Liver (tissue), 9 donors: ENCODE data around the gene IL1RL1. TPM values are rescaled to one million over a fixed set of nuclear protein-coding genes. Genes with fewer than 3 reads are reported as not detected.

ENCODE experiments used
- DNase-seq: peaks from one replicate; pipeline ENCODE4 v3.0.0-alpha.2; 2017; ENCODE audit warnings: low spot score
- H3K27ac ChIP-seq, 2 donors: one replicate each; pipeline ENCODE4 v1.7.0; 2013; ENCODE audit warnings: inconsistent platforms in 2 of 2, low read length in 2 of 2, control low read depth in 1 of 2, low read depth in 1 of 2, mild to moderate bottlenecking in 1 of 2
- H3K27me3 ChIP-seq, 4 donors: one replicate each; pipeline versions ENCODE4 v1.6.1 to v1.7.0; 2013; ENCODE audit warnings: low read length in 3 of 4, inconsistent platforms in 1 of 4, mild to moderate bottlenecking in 1 of 4, moderate library complexity in 1 of 4; ENCODE audit not compliant: control insufficient read depth in 4 of 4, insufficient read depth in 4 of 4
- H3K36me3 ChIP-seq, 4 donors: one replicate each; pipeline versions ENCODE4 v1.6.1 to v1.7.0; 2013; ENCODE audit warnings: low read length in 3 of 4, mild to moderate bottlenecking in 3 of 4, low read depth in 1 of 4, moderate library complexity in 1 of 4; ENCODE audit not compliant: control insufficient read depth in 4 of 4, insufficient read depth in 3 of 4
- H3K4me1 ChIP-seq, 4 donors: one replicate each; pipeline versions ENCODE4 v1.6.1 to v1.7.0; 2013; ENCODE audit warnings: low read length in 3 of 4, mild to moderate bottlenecking in 3 of 4, moderate library complexity in 1 of 4; ENCODE audit not compliant: control insufficient read depth in 4 of 4, insufficient read depth in 4 of 4
- H3K4me3 ChIP-seq, 3 donors: one replicate each; pipeline versions ENCODE4 v1.6.1 to v1.7.0; 2013; ENCODE audit warnings: low read length in 3 of 3, control low read depth in 1 of 3, low read depth in 1 of 3, mild to moderate bottlenecking in 1 of 3
- H3K9ac ChIP-seq, 2 donors: one replicate each; pipeline ENCODE4 v1.7.0; 2013; ENCODE audit warnings: low read length in 2 of 2, mild to moderate bottlenecking in 2 of 2, moderate library complexity in 2 of 2, control low read depth in 1 of 2, low read depth in 1 of 2
- H3K9me3 ChIP-seq, 4 donors: one replicate each; pipeline versions ENCODE4 v1.6.1 to v1.7.0; 2013; ENCODE audit warnings: low read length in 3 of 4; ENCODE audit not compliant: control insufficient read depth in 4 of 4
- CTCF ChIP-seq: fragments of 150-350 bp; IDR thresholded peaks from 2 replicates; pipeline ENCODE4 v1.5.1; 2017; ENCODE audit warnings: improper control_type of control experiment, low read depth, low read length; ENCODE audit not compliant: missing input control
- EGR1 ChIP-seq, 2 donors: IDR thresholded peaks; 2 replicates each; pipeline ENCODE4 v1.6.1; 2016 to 2018; ENCODE audit warnings: antibody characterized with exemption in 2 of 2, low read depth in 2 of 2
- FOXA1 ChIP-seq: IDR thresholded peaks from 2 replicates; pipeline ENCODE4 v1.6.1; 2016; ENCODE audit warnings: antibody characterized with exemption
- FOXA2 ChIP-seq: IDR thresholded peaks from 2 replicates; pipeline ENCODE4 v1.6.1; 2016; ENCODE audit warnings: antibody characterized with exemption
- GABPA ChIP-seq, 2 donors: IDR thresholded peaks in 1 of 2; conservative IDR thresholded peaks in 1 of 2; 2 replicates each; pipeline ENCODE4 v1.6.1; 2016; ENCODE audit warnings: antibody characterized with exemption in 2 of 2, mild to moderate bottlenecking in 1 of 2, moderate library complexity in 1 of 2
- HNF4A ChIP-seq, 2 donors: conservative IDR thresholded peaks; 2 replicates each; pipeline ENCODE4 v1.6.1; 2016; ENCODE audit warnings: antibody characterized with exemption in 2 of 2, mild to moderate bottlenecking in 2 of 2
- HNF4G ChIP-seq: IDR thresholded peaks from 2 replicates; pipeline ENCODE4 v1.6.1; 2016; ENCODE audit warnings: antibody characterized with exemption
- JUND ChIP-seq, 2 donors: IDR thresholded peaks; 2 replicates each; pipeline ENCODE4 v1.6.1; 2016; ENCODE audit warnings: antibody characterized with exemption in 2 of 2
- MAX ChIP-seq: IDR thresholded peaks from 2 replicates; pipeline ENCODE4 v1.6.1; 2016; ENCODE audit warnings: antibody characterized with exemption
- NR2F2 ChIP-seq: IDR thresholded peaks from 2 replicates; pipeline ENCODE4 v1.6.1; 2016; ENCODE audit warnings: antibody characterized with exemption
- RAD21 ChIP-seq, 2 donors: IDR thresholded peaks; 2 replicates each; pipeline ENCODE4 v1.6.1; 2016; ENCODE audit warnings: antibody characterized with exemption in 2 of 2, mild to moderate bottlenecking in 2 of 2
- REST ChIP-seq: IDR thresholded peaks from 2 replicates; pipeline ENCODE4 v1.6.1; 2016; ENCODE audit warnings: antibody characterized with exemption, mild to moderate bottlenecking
- RXRA ChIP-seq, 2 donors: IDR thresholded peaks; 2 replicates each; pipeline ENCODE4 v1.6.1; 2017 to 2018; ENCODE audit warnings: antibody characterized with exemption in 2 of 2, mild to moderate bottlenecking in 1 of 2
- SP1 ChIP-seq: IDR thresholded peaks from 2 replicates; pipeline ENCODE4 v1.6.1; 2018; ENCODE audit warnings: antibody characterized with exemption, mild to moderate bottlenecking
- TAF1 ChIP-seq: conservative IDR thresholded peaks from 2 replicates; pipeline ENCODE4 v1.6.1; 2016; ENCODE audit warnings: antibody characterized with exemption, mild to moderate bottlenecking
- YY1 ChIP-seq: IDR thresholded peaks from 2 replicates; pipeline ENCODE4 v1.6.1; 2016; ENCODE audit warnings: antibody characterized with exemption, mild to moderate bottlenecking
- ZBTB33 ChIP-seq: IDR thresholded peaks from 2 replicates; pipeline ENCODE4 v1.6.1; 2016; ENCODE audit warnings: antibody characterized with exemption
- WGBS: extraction: QIAGEN DNeasy Blood & Tissue Kit; methylation state at CpG from one replicate; pipeline ENCODE4 v1.1.7; 2013; 5-methylcytosine and 5-hydroxymethylcytosine counted together
- polyA plus RNA-seq, 2 donors: library from polyadenylated mRNA; stranded (reverse) in 1 of 2; unstranded in 1 of 2; fragments of 200-250 nt in 1 of 2; fragments of >200 nt in 1 of 2; fragmentation: Nextera tagmentation in 1 of 2; extraction: Ambion mirVana in 1 of 2; gene quantifications; one replicate each; pipeline versions ENCODE4 v1.2.1 to v1.2.3, GENCODE V29; 2013 to 2015
- total RNA-seq, 2 donors: library from RNA; depleted of rRNA; stranded (reverse); fragments of >200 nt; gene quantifications; one replicate each; pipeline ENCODE4 v1.2.3, GENCODE V29; 2014
- TF ChIP-seq, protein P1 (sequence below): IDR thresholded peaks from 2 replicates; pipeline ENCODE4 v1.6.1; 2016; ENCODE audit warnings: antibody characterized with exemption
- donor health status: healthy.
- donor health status: healthy.
- donor health status: healthy.
- donor health status: healthy.
- donor health status: healthy.

Gene IL1RL1
- total and polyA plus RNA-seq, 4 donors, result 0.75 to 6.2 (median 3.2) TPM

GRCh38 chr2:102387763-102388546 lies 76.6 kb downstream of the IL1RL1 start:
- no peak overlapping the region for H3K9ac ChIP-seq
- H3K27ac ChIP-seq, result no peak overlapping the region
- H3K4me1 ChIP-seq, result no peaks in the 10 kb centered on the region
- WGBS, result 95% methylated on average over 7 of the region's 7 CpGs
- no peak for DNase-seq
- peaks cover 0 to 12% (median 2%) of the 10 kb centered on the region in 4 donors for H3K9me3 ChIP-seq
- TF ChIP-seq YY1, result no peak
- no peak for TF ChIP-seq HNF4A (conservative IDR thresholded peaks at IDR 0.05)
- no peak for TF ChIP-seq ZBTB33
- TF ChIP-seq RAD21 (IDR thresholded peaks at IDR 0.05), result no peak
- no peak for TF ChIP-seq HNF4G
- TF ChIP-seq EGR1 (IDR thresholded peaks at IDR 0.05; ENCODE audit: low read depth in 2 of 2), result no peak
- TF ChIP-seq SP1, result no peak
- no peak for TF ChIP-seq MAX
- no peak for TF ChIP-seq NR2F2
- TF ChIP-seq RXRA (IDR thresholded peaks at IDR 0.05), result no peak
- TF ChIP-seq GABPA (IDR thresholded peaks at IDR 0.05 in 1 of 2, conservative IDR thresholded peaks at IDR 0.05 in 1 of 2), result no peak
- TF ChIP-seq FOXA2, result no peak
- no peak for TF ChIP-seq TAF1
- TF ChIP-seq CTCF, result no peak
- TF ChIP-seq JUND (IDR thresholded peaks at IDR 0.05), result no peak
- no peak for TF ChIP-seq REST
- TF ChIP-seq, protein P1, sequence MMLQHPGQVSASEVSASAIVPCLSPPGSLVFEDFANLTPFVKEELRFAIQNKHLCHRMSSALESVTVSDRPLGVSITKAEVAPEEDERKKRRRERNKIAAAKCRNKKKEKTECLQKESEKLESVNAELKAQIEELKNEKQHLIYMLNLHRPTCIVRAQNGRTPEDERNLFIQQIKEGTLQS, result no peak
- TF ChIP-seq FOXA1, result no peak
- H3K36me3 ChIP-seq, result peaks cover 1 to 12% (median 7%) of the 10 kb centered on the region in 4 donors
- no peaks in the 10 kb centered on the region for H3K27me3 ChIP-seq
- no peak overlapping the region for H3K4me3 ChIP-seq
